ENCODE results near the gene SLC38A11.
A peak's percentile ranks its signal among the peaks of the same experiment; 100 is the strongest.

Gene SLC38A11

GRCh38 chr2:164969909-164970690, 14.8 kb upstream of the SLC38A11 start:
- DNase-seq (ENCODE audit: low spot score) (no peak), FAIRE-seq (no peak)

GRCh38 chr2:164967781-164968228, 12.5 kb upstream of the SLC38A11 start:
- DNase-seq (ENCODE audit: low spot score) (peak; percentile 73), FAIRE-seq (no peak)

GRCh38 chr2:164967361-164967760, 12.0 kb upstream of the SLC38A11 start:
- FAIRE-seq (no peak), DNase-seq (ENCODE audit: low spot score) (no peak)

GRCh38 chr2:164964700-164965099, 9.4 kb upstream of the SLC38A11 start:
- no peak for DNase-seq (ENCODE audit: low spot score)
- FAIRE-seq = no peak

- DNase-seq (ENCODE audit: low spot score) (no peak), FAIRE-seq (no peak)
These were observed 4.8 kb upstream of the SLC38A11 start for GRCh38 chr2:164960159-164960558.

GRCh38 chr2:164954186-164954585, 1.1 kb downstream of the SLC38A11 start:
- FAIRE-seq (no peak), DNase-seq (ENCODE audit: low spot score) (no peak)

GRCh38 chr2:164953279-164953678, 2.0 kb downstream of the SLC38A11 start:
- DNase-seq (ENCODE audit: low spot score) (no peak), FAIRE-seq (no peak)

- DNase-seq (ENCODE audit: low spot score) = no peak
- no peak for FAIRE-seq
These were observed 3.1 kb downstream of the SLC38A11 start for GRCh38 chr2:164952057-164952702.

GRCh38 chr2:164948540-164948939, 6.8 kb downstream of the SLC38A11 start:
- FAIRE-seq (no peak), DNase-seq (ENCODE audit: low spot score) (no peak)

- FAIRE-seq (no peak), DNase-seq (ENCODE audit: low spot score) (no peak)
These were observed 8.0 kb downstream of the SLC38A11 start for GRCh38 chr2:164947281-164947680.

GRCh38 chr2:164943289-164943688, 12.0 kb downstream of the SLC38A11 start:
- DNase-seq (ENCODE audit: low spot score) (no peak), FAIRE-seq (no peak)

GRCh38 chr2:164937864-164938401, 17.4 kb downstream of the SLC38A11 start:
- FAIRE-seq (no peak), DNase-seq (ENCODE audit: low spot score) (no peak)

GRCh38 chr2:164935118-164936101, 19.9 kb downstream of the SLC38A11 start:
- FAIRE-seq = no peak
- no peak for DNase-seq (ENCODE audit: low spot score)

GRCh38 chr2:164934401-164935117, 20.8 kb downstream of the SLC38A11 start:
- FAIRE-seq (no peak), DNase-seq (ENCODE audit: low spot score) (no peak)

GRCh38 chr2:164933671-164934189, 21.6 kb downstream of the SLC38A11 start:
- FAIRE-seq = no peak
- DNase-seq (ENCODE audit: low spot score) = no peak

GRCh38 chr2:164932377-164932776, 22.9 kb downstream of the SLC38A11 start:
- no peak for DNase-seq (ENCODE audit: low spot score)
- FAIRE-seq = no peak

GRCh38 chr2:164928101-164928673, 27.1 kb downstream of the SLC38A11 start:
- FAIRE-seq (no peak), DNase-seq (ENCODE audit: low spot score) (no peak)

GRCh38 chr2:164922134-164922533, 33.2 kb downstream of the SLC38A11 start:
- DNase-seq (ENCODE audit: low spot score) = no peak
- FAIRE-seq = no peak

- DNase-seq (ENCODE audit: low spot score) = peak; percentile 62
- no peak for FAIRE-seq
These were observed 34.9 kb downstream of the SLC38A11 start for GRCh38 chr2:164920430-164920829.

GRCh38 chr2:164917296-164917903, 37.9 kb downstream of the SLC38A11 start:
- DNase-seq (ENCODE audit: low spot score) (peak; percentile 29), FAIRE-seq (no peak)
